CD14-positive monocyte (primary cell): ENCODE data around the gene SMIM15. TPM values are rescaled to one million over a fixed set of nuclear protein-coding genes. Genes with fewer than 3 reads are reported as not detected.
"Not testable (repeated sequence)": the region's sequence is repeated elsewhere in the genome, so short reads cannot be mapped to it uniquely, and the experiment has no call there.

Experiments used
- DNase-seq, 3 donors: peaks; one replicate each; pipeline ENCODE4 v3.0.0-alpha.2; 2011 to 2022
- H2AFZ ChIP-seq: 2 replicates; pipeline ENCODE4 v1.6.0; 2012; ENCODE audit warnings: mild to moderate bottlenecking, low read depth, low read length, inconsistent platforms; ENCODE audit not compliant: insufficient read depth, poor library complexity, severe bottlenecking
- H3K27ac ChIP-seq, 2 donors: 1 replicate in 1 of 2; 2 replicates in 1 of 2; pipeline ENCODE4 v1.5.1; 2012 to 2013; ENCODE audit warnings: low read length in 2 of 2, control low read depth in 1 of 2, inconsistent platforms in 1 of 2, low read depth in 1 of 2, mild to moderate bottlenecking in 1 of 2
- H3K27me3 ChIP-seq, 2 donors: one replicate each; pipeline versions ENCODE4 v1.6.0 to v1.6.1; 2011 to 2013; ENCODE audit warnings: low read length in 2 of 2; ENCODE audit not compliant: control insufficient read depth in 2 of 2, insufficient read depth in 2 of 2
- H3K36me3 ChIP-seq, 2 donors: replicated peaks in 1 of 2; 1 replicate in 1 of 2; 2 replicates in 1 of 2; pipeline versions ENCODE4 v1.5.1 to v1.6.1; 2012 to 2013; ENCODE audit warnings: low read length in 2 of 2, control low read depth in 1 of 2, inconsistent platforms in 1 of 2, mild to moderate bottlenecking in 1 of 2; ENCODE audit not compliant: insufficient read depth in 2 of 2, control insufficient read depth in 1 of 2
- H3K4me1 ChIP-seq, 2 donors: 1 replicate in 1 of 2; 2 replicates in 1 of 2; pipeline versions ENCODE4 v1.5.1 to v1.6.1; 2012 to 2013; ENCODE audit warnings: low read length in 2 of 2, control low read depth in 1 of 2, inconsistent platforms in 1 of 2, mild to moderate bottlenecking in 1 of 2, moderate library complexity in 1 of 2; ENCODE audit not compliant: insufficient read depth in 2 of 2, control insufficient read depth in 1 of 2
- H3K4me2 ChIP-seq: replicated peaks from 2 replicates; pipeline ENCODE3; 2012; ENCODE audit warnings: low read length, moderate library complexity, mild to moderate bottlenecking; ENCODE audit not compliant: poor library complexity, severe bottlenecking; ENCODE audit errors: extremely low read depth
- H3K4me3 ChIP-seq, 3 experiments: fragments of 200-600 bp in 1 of 3; sonication (generic) in 1 of 3; replicated peaks in 1 of 3; 1 replicate in 2 of 3; 2 replicates in 1 of 3; pipeline ENCODE4 v1.5.1; 2011 to 2013; ENCODE audit warnings: low read length in 3 of 3, mild to moderate bottlenecking in 3 of 3, control low read depth in 2 of 3, low read depth in 2 of 3, inconsistent platforms in 1 of 3, moderate library complexity in 1 of 3
- H3K79me2 ChIP-seq: 2 replicates; pipeline ENCODE4 v1.6.0; 2012; ENCODE audit warnings: mild to moderate bottlenecking, control low read depth, inconsistent platforms, low read length, moderate library complexity; ENCODE audit not compliant: insufficient read depth
- H3K9ac ChIP-seq: 2 replicates; pipeline ENCODE4 v1.6.0; 2017; ENCODE audit warnings: low read length, mild to moderate bottlenecking; ENCODE audit not compliant: insufficient read depth, poor library complexity, severe bottlenecking
- H3K9me3 ChIP-seq, 2 donors: replicated peaks in 1 of 2; 1 replicate in 1 of 2; 2 replicates in 1 of 2; pipeline versions ENCODE4 v1.5.1 to v1.6.1; 2012 to 2013; ENCODE audit warnings: low read length in 2 of 2, control low read depth in 1 of 2; ENCODE audit not compliant: control insufficient read depth in 1 of 2, insufficient read depth in 1 of 2
- H4K20me1 ChIP-seq: 2 replicates; pipeline ENCODE4 v1.6.0; 2012; ENCODE audit warnings: mild to moderate bottlenecking, low read length, control low read depth, moderate library complexity; ENCODE audit not compliant: insufficient read depth
- H3K27ac Mint-ChIP-seq, 7 donors: one replicate each; pipeline ENCODE4 v1.8.0; 2020; ENCODE audit warnings: mild to moderate bottlenecking in 7 of 7, mixed read lengths in 7 of 7, moderate library complexity in 6 of 7, inconsistent platforms in 2 of 7
- H3K27me3 Mint-ChIP-seq, 3 donors: one replicate each; pipeline ENCODE4 v1.8.0; 2021 to 2022; ENCODE audit warnings: low read depth in 3 of 3, mild to moderate bottlenecking in 3 of 3, mixed read lengths in 3 of 3, moderate library complexity in 3 of 3, inconsistent platforms in 1 of 3
- H3K36me3 Mint-ChIP-seq, 2 donors: one replicate each; pipeline ENCODE4 v1.8.0; 2020; ENCODE audit warnings: mixed read lengths in 2 of 2, inconsistent platforms in 1 of 2, mild to moderate bottlenecking in 1 of 2
- H3K4me1 Mint-ChIP-seq: one replicate; pipeline ENCODE4 v1.8.0; 2020; ENCODE audit warnings: mild to moderate bottlenecking, mixed read lengths
- H3K4me3 Mint-ChIP-seq, 2 donors: one replicate each; pipeline ENCODE4 v1.8.0; 2020; ENCODE audit warnings: mild to moderate bottlenecking in 2 of 2, mixed read lengths in 2 of 2, moderate library complexity in 1 of 2
- H3K9me3 Mint-ChIP-seq, 7 donors: one replicate each; pipeline ENCODE4 v1.8.0; 2020 to 2022; ENCODE audit warnings: mixed read lengths in 7 of 7, mild to moderate bottlenecking in 6 of 7, moderate library complexity in 6 of 7, inconsistent platforms in 2 of 7
- WGBS: methylation state at CpG from one replicate; pipeline ENCODE4 v1.1.5; 2013; ENCODE audit warnings: missing lambda C conversion rate; ENCODE audit not compliant: insufficient coverage; 5-methylcytosine and 5-hydroxymethylcytosine counted together
- intact Hi-C, 2 donors: fragments of 100-400 bp; cut with micrococcal nuclease; formaldehyde crosslinking; loops; one replicate each; pipeline versions ENCODE4 v1.15.0 to v1.15.1; 2023
- polyA plus RNA-seq, 3 donors: library from polyadenylated mRNA; depleted of rRNA in 1 of 3; unstranded in 2 of 3; stranded (reverse) in 1 of 3; fragments of 300-500 nt in 2 of 3; fragments of >200 nt in 1 of 3; fragmentation: Illumina TruSeq in 2 of 3; gene quantifications; 1 replicate in 2 of 3; 2 replicates in 1 of 3; pipeline ENCODE4 v1.2.3, GENCODE V29; 2012 to 2021
- TF ChIP-seq, protein P1 (sequence below): fragments of 200-600 bp; IDR thresholded peaks from one replicate; pipeline ENCODE4 v1.8.0; 2022; ENCODE audit warnings: antibody characterized with exemption, mild to moderate bottlenecking

Gene SMIM15
- polyA plus RNA-seq, 3 donors, result 7.0 to 43.4 (median 32.0) TPM

DNA sequence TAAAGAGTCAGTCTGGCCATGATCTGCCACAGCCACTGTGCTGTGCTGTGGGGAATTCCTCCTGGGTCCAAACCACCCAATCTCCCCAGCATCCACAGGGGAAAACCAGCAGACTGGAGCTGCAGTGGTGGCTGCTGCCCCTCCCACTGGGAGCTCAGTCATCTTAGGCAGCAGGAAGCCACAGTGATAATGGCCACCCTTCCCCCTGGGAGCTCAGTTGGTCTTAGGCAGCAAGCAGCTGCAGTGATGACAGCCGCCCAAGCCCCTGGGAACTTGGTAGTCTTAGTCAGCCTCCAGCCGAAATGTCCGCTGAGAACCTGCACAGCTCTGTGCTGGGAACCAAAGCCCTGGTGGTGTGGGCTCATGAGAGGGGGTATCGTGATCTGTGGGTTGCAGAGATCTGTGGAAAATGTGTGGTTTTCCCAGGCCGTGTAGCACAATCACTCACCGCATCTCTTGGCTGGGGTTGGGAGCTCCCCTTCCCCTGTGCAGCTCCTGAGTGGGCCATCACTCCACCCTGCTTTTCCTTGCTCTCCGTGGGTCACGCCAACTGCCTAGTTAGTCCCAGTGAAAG is 38.4 kb upstream of the SMIM15 start:
- H3K4me1 ChIP-seq, result no peaks in the 10 kb centered on the region
- WGBS, result 100% methylated on average over 5 of the region's 8 CpGs
- H3K9me3 ChIP-seq, result peaks cover 3 to 9% of the 10 kb centered on the region in 2 donors
- H3K36me3 ChIP-seq, result no peaks in the 10 kb centered on the region
- H3K4me1 Mint-ChIP-seq, result peaks cover 2% of the 10 kb centered on the region
- no peaks in the 10 kb centered on the region for H3K79me2 ChIP-seq
- no peak overlapping the region for H2AFZ ChIP-seq
- H3K27ac Mint-ChIP-seq, result no peak overlapping the region
- TF ChIP-seq, protein P1, sequence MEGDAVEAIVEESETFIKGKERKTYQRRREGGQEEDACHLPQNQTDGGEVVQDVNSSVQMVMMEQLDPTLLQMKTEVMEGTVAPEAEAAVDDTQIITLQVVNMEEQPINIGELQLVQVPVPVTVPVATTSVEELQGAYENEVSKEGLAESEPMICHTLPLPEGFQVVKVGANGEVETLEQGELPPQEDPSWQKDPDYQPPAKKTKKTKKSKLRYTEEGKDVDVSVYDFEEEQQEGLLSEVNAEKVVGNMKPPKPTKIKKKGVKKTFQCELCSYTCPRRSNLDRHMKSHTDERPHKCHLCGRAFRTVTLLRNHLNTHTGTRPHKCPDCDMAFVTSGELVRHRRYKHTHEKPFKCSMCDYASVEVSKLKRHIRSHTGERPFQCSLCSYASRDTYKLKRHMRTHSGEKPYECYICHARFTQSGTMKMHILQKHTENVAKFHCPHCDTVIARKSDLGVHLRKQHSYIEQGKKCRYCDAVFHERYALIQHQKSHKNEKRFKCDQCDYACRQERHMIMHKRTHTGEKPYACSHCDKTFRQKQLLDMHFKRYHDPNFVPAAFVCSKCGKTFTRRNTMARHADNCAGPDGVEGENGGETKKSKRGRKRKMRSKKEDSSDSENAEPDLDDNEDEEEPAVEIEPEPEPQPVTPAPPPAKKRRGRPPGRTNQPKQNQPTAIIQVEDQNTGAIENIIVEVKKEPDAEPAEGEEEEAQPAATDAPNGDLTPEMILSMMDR, result no peak
- intact Hi-C loops, result no loop called here
- H3K9ac ChIP-seq, result no peak overlapping the region
- H3K36me3 Mint-ChIP-seq, result no peaks in the 10 kb centered on the region
- DNase-seq, result no peak
- no peak overlapping the region for H3K4me2 ChIP-seq
- no peak overlapping the region for H3K4me3 Mint-ChIP-seq
- no peak overlapping the region for H3K27ac ChIP-seq
- H3K4me3 ChIP-seq, result no peak overlapping the region
- no peaks in the 10 kb centered on the region for H4K20me1 ChIP-seq
- H3K27me3 Mint-ChIP-seq, result peaks cover 0 to 2% (median 1%) of the 10 kb centered on the region in 3 donors
- H3K9me3 Mint-ChIP-seq, result peaks cover 16 to 33% (median 21%) of the 10 kb centered on the region in 7 donors
- H3K27me3 ChIP-seq, result no peaks in the 10 kb centered on the region

- no peaks in the 10 kb centered on the region for H3K79me2 ChIP-seq
- H3K27me3 ChIP-seq, result no peaks in the 10 kb centered on the region
- H3K36me3 Mint-ChIP-seq, result no peaks in the 10 kb centered on the region
- intact Hi-C loops, result no loop called here
- H3K4me3 Mint-ChIP-seq, result no peak overlapping the region
- H3K27me3 Mint-ChIP-seq, result peaks cover 0 to 1% (median under 1%) of the 10 kb centered on the region in 3 donors
- H3K27ac Mint-ChIP-seq, result no peak overlapping the region
- WGBS, result no CpG with 5 or more reads among the region's 2 CpGs
- H3K36me3 ChIP-seq, result no peaks in the 10 kb centered on the region
- H3K9ac ChIP-seq, result no peak overlapping the region
- H3K9me3 ChIP-seq, result peaks cover 0 to 6% of the 10 kb centered on the region in 2 donors
- H4K20me1 ChIP-seq, result no peaks in the 10 kb centered on the region
- H2AFZ ChIP-seq, result no peak overlapping the region
- TF ChIP-seq, protein P1, result no peak
- H3K27ac ChIP-seq, result no peak overlapping the region
- H3K4me1 Mint-ChIP-seq, result peaks cover 2% of the 10 kb centered on the region
- no peak overlapping the region for H3K4me3 ChIP-seq
- no peak overlapping the region for H3K4me2 ChIP-seq
- peaks cover 11 to 22% (median 14%) of the 10 kb centered on the region in 7 donors for H3K9me3 Mint-ChIP-seq
- H3K4me1 ChIP-seq, result no peaks in the 10 kb centered on the region
- no peak for DNase-seq
Observed at GRCh38 chr5:61198606-61199005, 36.3 kb upstream of the SMIM15 start.

GRCh38 chr5:61187826-61188225 is 25.6 kb upstream of the SMIM15 start:
- H3K27me3 ChIP-seq, intact Hi-C loops, H3K36me3 Mint-ChIP-seq, H3K9ac ChIP-seq, H3K4me3 Mint-ChIP-seq, DNase-seq, H3K27me3 Mint-ChIP-seq, H4K20me1 ChIP-seq, H3K4me2 ChIP-seq, H3K79me2 ChIP-seq, H3K4me3 ChIP-seq, H3K27ac ChIP-seq, H3K36me3 ChIP-seq, H3K27ac Mint-ChIP-seq, H3K4me1 ChIP-seq, H2AFZ ChIP-seq, H3K4me1 Mint-ChIP-seq: not testable (repeated sequence)
- WGBS, result 100% methylated on average over 2 of the region's 2 CpGs
- peaks cover 14 to 27% (median 18%) of the 10 kb centered on the region in 7 donors for H3K9me3 Mint-ChIP-seq
- H3K9me3 ChIP-seq, result peaks cover 2 to 13% of the 10 kb centered on the region in 2 donors
